Activated CD4-positive, alpha-beta T cell treated with anti-CD3 and anti-CD28 coated beads for 36 hours (primary cell): ENCODE measurements around the gene NSD2. TPM values are rescaled to one million over a fixed set of nuclear protein-coding genes. Genes with fewer than 3 reads are reported as not detected.
"Not testable (repeated sequence)": the region's sequence is repeated elsewhere in the genome, so short reads cannot be mapped to it uniquely, and the experiment has no call there.

ENCODE experiments used
- ATAC-seq: fragments of 200-7000 bp; cut with Tn5 transposase; one replicate; pipeline ENCODE4 v1.10.0; 2021; ENCODE audit warnings: mild to moderate bottlenecking, moderate library complexity
- CTCF ChIA-PET: fragments of 350-600 bp; sonication (Branson Sonifier 250); formaldehyde crosslinking; loops from one replicate; lab custom pipeline; 2021; ENCODE audit warnings: antibody characterized with exemption; lab: Charles Lee
- POLR2A ChIA-PET: fragments of 350-600 bp; sonication (Branson Sonifier 250); formaldehyde crosslinking; loops from one replicate; lab custom pipeline; 2021; ENCODE audit warnings: antibody characterized with exemption, inconsistent platforms; lab: Charles Lee
- DNase-seq: peaks from one replicate; pipeline ENCODE4 v3.0.0-alpha.2; 2020
- H3K27ac Mint-ChIP-seq: one replicate; pipeline ENCODE4 v1.8.0; 2021; ENCODE audit warnings: mixed read lengths
- H3K27me3 Mint-ChIP-seq: one replicate; pipeline ENCODE4 v1.8.0; 2021; ENCODE audit warnings: mixed read lengths
- H3K36me3 Mint-ChIP-seq: one replicate; pipeline ENCODE4 v1.8.0; 2021; ENCODE audit warnings: low read depth, mixed read lengths
- H3K4me1 Mint-ChIP-seq: one replicate; pipeline ENCODE4 v1.8.0; 2021; ENCODE audit warnings: mixed read lengths
- H3K4me3 Mint-ChIP-seq: one replicate; pipeline ENCODE4 v1.8.0; 2021; ENCODE audit warnings: mild to moderate bottlenecking, moderate library complexity, mixed read lengths
- H3K9me3 Mint-ChIP-seq: one replicate; pipeline ENCODE4 v1.8.0; 2021; ENCODE audit warnings: low read depth, mixed read lengths
- intact Hi-C, 2 experiments: fragments of 100-400 bp; cut with DNase I in 1 of 2; cut with micrococcal nuclease in 1 of 2; formaldehyde crosslinking; loops; one replicate each; pipeline versions ENCODE4 v1.14.2 to v1.15.1; 2022 to 2024; cut with DNase I, micrococcal nuclease
- total RNA-seq, 2 experiments: library from RNA; stranded (reverse); gene quantifications; one replicate each; pipeline ENCODE4 v1.2.3, GENCODE V29; 2021

The NSD2 gene
- total RNA-seq, 2 experiments from 2014 or later: 194 to 232 TPM

DNA sequence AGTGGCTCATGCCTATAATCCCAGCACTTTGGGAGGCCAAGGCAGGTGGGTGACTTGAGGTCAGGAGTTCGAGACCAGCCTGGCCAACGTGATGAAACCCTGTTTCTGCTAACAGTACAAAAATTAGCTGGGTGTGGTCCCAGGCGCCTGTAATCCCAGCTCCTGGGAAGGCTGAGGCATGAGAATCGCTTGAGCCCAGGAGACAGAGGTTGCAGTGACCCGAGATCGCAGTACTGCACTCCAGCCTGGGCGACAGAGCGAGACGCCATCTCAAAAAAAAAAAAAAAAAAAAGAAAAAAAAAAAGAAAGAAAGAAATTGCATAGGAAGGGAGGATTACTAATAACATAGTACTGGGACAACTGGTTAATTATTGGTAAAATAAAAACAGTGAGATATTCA, 40.1 kb downstream of the NSD2 start:
- H3K27me3 Mint-ChIP-seq, H3K9me3 Mint-ChIP-seq, H3K27ac Mint-ChIP-seq, DNase-seq, ATAC-seq, POLR2A ChIA-PET, H3K4me3 Mint-ChIP-seq, H3K4me1 Mint-ChIP-seq: not testable (repeated sequence)
- intact Hi-C loops: loop anchor here in 1 of 2 experiments (5.0 kb wide), 1 partner anchor 39 kb away; the partner anchor contains the start of gene NSD2
- CTCF ChIA-PET: interaction anchor here (0.6 to 3.8 kb wide), 4 partner anchors 12 to 96 kb away, joined by 3 to 29 read pairs (median 4); no protein-coding TSS in a partner anchor
- peaks cover 52% of the 10 kb centered on the region for H3K36me3 Mint-ChIP-seq

DNA sequence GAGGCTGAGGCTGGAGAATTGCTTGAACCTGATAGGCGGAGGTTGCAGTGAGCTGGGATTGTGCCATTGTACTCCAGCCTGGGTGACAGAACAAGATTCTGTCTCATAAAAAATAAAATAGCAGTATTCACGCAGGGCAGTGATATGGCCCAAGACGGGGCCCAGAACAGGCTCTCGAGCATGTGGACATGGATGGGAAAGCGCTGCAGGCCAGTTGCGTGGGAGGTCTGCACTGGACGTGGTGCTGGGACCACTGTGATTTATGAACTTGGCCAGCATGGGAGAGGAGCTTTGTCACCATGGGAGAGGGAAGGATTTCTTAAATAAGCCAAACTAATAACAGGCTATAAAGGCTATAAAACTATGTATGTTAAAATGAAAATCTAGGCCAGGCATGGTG, 51.6 kb downstream of the NSD2 start:
- DNase-seq (no peak), ATAC-seq (no peak)
- Mint-ChIP-seq H3K4me1 (no peaks in the 10 kb centered on the region), H3K27me3 (no peaks in the 10 kb centered on the region), H3K4me3 (no peak overlapping the region), H3K36me3 (peaks cover 41% of the 10 kb centered on the region), H3K27ac (no peak overlapping the region), H3K9me3 (no peaks in the 10 kb centered on the region)
- ChIA-PET POLR2A (no interaction called here), CTCF (interaction anchor here (0.7 to 1.6 kb wide), 3 partner anchors 14 to 23 kb away, joined by 3 to 5 read pairs (median 3); no protein-coding TSS in a partner anchor)
- intact Hi-C loops: no loop called here

DNA sequence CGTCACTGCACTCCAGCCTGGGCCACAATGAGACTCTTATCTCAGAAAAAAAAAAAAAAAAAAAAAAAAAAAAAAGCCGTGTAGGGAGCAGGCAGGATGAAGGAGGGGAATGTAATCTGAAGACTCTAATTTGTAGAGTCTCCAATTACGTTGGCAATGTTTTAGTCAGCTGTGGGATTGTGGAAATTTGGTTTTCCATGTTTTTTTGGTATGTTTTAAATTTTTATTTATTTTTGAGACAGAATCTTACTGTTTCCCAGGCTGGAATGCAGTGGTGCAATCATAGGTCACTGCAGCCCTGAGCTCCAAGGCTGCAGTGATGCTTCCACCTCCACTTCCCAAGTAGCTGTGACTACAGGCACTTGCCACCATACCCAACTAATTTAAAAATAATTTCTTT, 56.5 kb downstream of the NSD2 start:
- Mint-ChIP-seq H3K27me3 (no peaks in the 10 kb centered on the region), H3K4me3 (no peak overlapping the region), H3K36me3 (peaks cover 45% of the 10 kb centered on the region), H3K27ac (no peak overlapping the region), H3K9me3 (no peaks in the 10 kb centered on the region), H3K4me1 (no peaks in the 10 kb centered on the region)
- no peak for ATAC-seq
- POLR2A ChIA-PET: interaction anchor here (0.6 kb wide), 1 partner anchor 168 kb away, joined by 4 read pairs; no protein-coding TSS in a partner anchor
- CTCF ChIA-PET: interaction anchor here (1.1 to 1.2 kb wide), 2 partner anchors 11 to 28 kb away, joined by 3 to 4 read pairs; no protein-coding TSS in a partner anchor
- no peak for DNase-seq
- intact Hi-C loops: no loop called here

DNA sequence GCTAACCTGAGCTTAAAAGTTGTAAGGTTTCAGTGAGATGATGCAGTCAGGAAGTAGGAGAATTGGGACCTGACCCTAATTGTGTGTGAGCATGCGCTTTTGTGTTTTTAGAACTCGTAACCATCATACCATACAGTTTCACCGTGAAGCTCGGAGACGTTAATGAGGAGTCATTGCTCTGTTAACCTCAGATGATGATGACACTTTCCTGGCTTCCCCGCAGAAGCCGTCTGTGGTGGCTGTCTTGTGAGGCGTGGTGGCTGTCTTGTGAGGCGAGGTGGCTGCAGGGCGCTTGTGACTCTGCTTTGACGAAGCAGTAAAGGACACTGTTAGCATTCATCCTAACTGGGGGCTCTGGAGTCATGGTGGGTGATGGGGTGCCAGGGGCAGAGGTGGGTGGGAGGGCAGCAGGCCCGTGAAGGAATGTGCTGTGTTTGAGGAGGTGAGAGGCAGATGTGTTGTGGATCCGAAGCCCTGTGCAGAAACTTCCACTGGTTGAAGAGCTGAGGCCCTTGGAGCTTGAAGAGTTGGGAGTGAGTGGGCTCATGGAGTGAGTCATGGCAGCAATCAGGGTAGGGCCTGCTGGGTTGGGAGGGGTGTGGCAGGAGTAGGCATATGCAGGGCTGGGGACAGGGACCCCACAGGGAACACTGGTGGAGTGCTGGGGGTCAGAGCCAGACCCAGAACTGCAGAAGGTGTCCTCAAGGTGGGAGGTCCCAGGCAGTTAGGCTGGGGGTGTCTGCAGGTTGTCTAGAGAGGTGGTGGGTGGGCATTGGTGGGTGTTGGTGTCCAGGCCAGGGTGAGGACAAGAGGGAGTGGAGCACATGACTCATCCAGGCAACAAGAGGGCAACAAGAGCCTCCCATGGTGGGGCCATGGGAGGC, 57.4 kb downstream of the NSD2 start:
- Mint-ChIP-seq H3K9me3 (no peaks in the 10 kb centered on the region), H3K36me3 (peaks cover 41% of the 10 kb centered on the region), H3K4me3 (no peak overlapping the region), H3K27ac (peak overlapping the region; percentile 14), H3K27me3 (no peaks in the 10 kb centered on the region), H3K4me1 (no peaks in the 10 kb centered on the region)
- ChIA-PET POLR2A (no interaction called here), CTCF (interaction anchor here (1.2 kb wide), 1 partner anchor 29 kb away, joined by 3 read pairs; no protein-coding TSS in a partner anchor)
- intact Hi-C loops: no loop called here
- DNase-seq (no peak), ATAC-seq (peak; percentile 35)

DNA sequence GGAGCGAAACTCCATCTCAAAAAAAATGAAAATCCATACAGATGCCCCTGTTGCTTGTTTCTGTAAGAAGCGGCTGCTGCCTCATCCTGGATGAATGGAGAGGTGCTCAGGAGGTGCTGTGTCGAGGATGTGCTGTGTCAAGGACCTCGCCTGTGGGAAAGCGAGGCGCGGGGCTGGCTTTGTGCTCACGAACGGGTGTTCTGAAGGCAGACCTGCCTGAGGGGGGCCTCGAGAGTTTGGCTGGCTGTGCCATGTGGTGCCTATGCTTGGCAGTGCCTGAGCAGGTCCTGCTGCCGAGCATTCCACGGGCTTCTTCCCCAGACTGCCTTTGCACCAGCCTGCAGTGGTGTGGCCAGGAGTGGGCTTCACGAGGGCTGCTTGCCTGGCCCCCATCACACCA, 61.5 kb downstream of the NSD2 start:
- ChIA-PET CTCF (interaction anchor here (0.7 kb wide), 1 partner anchor 1817 kb away, joined by 3 read pairs; no protein-coding TSS in a partner anchor), POLR2A (no interaction called here)
- H3K9me3 Mint-ChIP-seq: no peaks in the 10 kb centered on the region
- intact Hi-C loops: no loop called here
- H3K4me1 Mint-ChIP-seq: no peaks in the 10 kb centered on the region
- no peaks in the 10 kb centered on the region for H3K27me3 Mint-ChIP-seq
- H3K4me3 Mint-ChIP-seq: no peak overlapping the region
- H3K36me3 Mint-ChIP-seq: peaks cover 44% of the 10 kb centered on the region
- no peak overlapping the region for H3K27ac Mint-ChIP-seq
- no peak for ATAC-seq
- DNase-seq: no peak

DNA sequence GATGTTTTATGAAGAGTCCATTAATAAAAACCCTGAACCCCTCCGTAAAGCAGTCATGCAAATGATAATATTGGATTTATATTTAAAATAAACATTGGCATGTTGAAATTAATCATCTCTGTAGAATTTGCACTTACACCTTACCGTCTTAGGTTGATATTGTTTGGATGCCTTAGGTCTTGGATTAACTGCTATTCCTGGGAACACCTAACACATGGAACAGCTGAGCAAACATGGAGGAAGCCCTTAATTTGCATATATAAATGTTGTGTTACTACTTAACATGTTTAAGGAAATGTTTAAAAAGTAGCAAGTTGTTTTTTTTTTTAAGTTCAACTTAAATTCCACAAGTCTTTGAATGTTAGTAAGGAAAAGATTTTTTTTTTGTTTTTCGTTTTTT, 62.5 kb downstream of the NSD2 start:
- Mint-ChIP-seq H3K36me3 (peaks cover 40% of the 10 kb centered on the region), H3K27me3 (no peaks in the 10 kb centered on the region), H3K4me1 (no peaks in the 10 kb centered on the region), H3K27ac (no peak overlapping the region), H3K9me3 (no peaks in the 10 kb centered on the region), H3K4me3 (no peak overlapping the region)
- intact Hi-C loops: no loop called here
- no peak for DNase-seq
- no peak for ATAC-seq
- ChIA-PET POLR2A (no interaction called here), CTCF (no interaction called here)

DNA sequence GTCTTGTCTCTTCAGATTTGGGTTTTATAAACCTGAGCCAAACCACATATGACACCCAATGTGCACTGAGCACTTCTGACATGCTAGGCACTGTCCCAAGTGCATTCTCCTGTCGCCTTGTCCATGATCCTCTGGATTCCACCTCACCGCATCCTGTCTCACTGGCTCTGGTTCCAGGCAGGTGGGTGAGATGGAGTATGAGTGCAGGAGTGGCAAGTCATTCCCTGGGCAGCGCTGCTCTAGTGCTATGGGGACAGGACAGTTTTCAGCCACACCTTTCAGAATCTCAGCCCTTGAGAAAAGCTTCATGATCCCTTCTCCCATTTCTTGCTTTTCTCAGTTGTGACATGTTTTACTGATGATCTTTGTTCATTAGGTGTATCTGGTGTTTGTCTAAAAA, 66.4 kb downstream of the NSD2 start:
- CTCF ChIA-PET: interaction anchor here (0.6 kb wide), 1 partner anchor 9 kb away, joined by 3 read pairs; no protein-coding TSS in a partner anchor

DNA sequence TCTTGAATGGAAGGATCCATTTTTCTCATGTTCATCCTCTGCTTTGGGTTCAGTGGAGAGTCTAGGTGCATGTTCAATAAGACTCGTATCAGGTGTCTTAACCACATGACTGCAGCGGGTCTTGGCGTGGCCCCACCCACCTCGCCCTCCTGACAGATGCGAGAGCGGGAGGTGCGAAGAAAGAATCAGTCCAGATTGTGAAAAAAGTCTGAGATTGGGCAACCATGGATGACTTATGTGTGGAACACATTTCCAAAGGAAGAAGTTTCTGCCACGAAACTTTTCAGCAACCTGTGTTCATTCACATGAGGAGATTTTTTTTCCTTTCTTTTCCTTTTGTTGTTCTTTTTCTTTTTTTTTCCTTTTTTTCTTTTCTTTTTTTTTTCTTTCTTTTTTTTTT, 66.8 kb downstream of the NSD2 start:
- POLR2A ChIA-PET: no interaction called here
- Mint-ChIP-seq H3K36me3 (peaks cover 46% of the 10 kb centered on the region), H3K4me3 (no peak overlapping the region), H3K4me1 (no peaks in the 10 kb centered on the region), H3K9me3 (no peaks in the 10 kb centered on the region), H3K27me3 (no peaks in the 10 kb centered on the region), H3K27ac (no peak overlapping the region)
- ATAC-seq: no peak
- DNase-seq: no peak
- CTCF ChIA-PET: interaction anchor here (0.6 kb wide), 1 partner anchor 8 kb away, joined by 3 read pairs; no protein-coding TSS in a partner anchor
- intact Hi-C loops: no loop called here

More for the DNA sequence above, 66.4 kb downstream of the NSD2 start:
- intact Hi-C loops: no loop called here
- peaks cover 44% of the 10 kb centered on the region for H3K36me3 Mint-ChIP-seq
- H3K4me3 Mint-ChIP-seq: no peak overlapping the region
- no peaks in the 10 kb centered on the region for H3K27me3 Mint-ChIP-seq
- no peaks in the 10 kb centered on the region for H3K4me1 Mint-ChIP-seq
- H3K27ac Mint-ChIP-seq: no peak overlapping the region
- no peak for DNase-seq
- no peak for ATAC-seq
- POLR2A ChIA-PET: interaction anchor here (0.7 kb wide), 1 partner anchor 20 kb away, joined by 3 read pairs; no protein-coding TSS in a partner anchor
- H3K9me3 Mint-ChIP-seq: no peaks in the 10 kb centered on the region

DNA sequence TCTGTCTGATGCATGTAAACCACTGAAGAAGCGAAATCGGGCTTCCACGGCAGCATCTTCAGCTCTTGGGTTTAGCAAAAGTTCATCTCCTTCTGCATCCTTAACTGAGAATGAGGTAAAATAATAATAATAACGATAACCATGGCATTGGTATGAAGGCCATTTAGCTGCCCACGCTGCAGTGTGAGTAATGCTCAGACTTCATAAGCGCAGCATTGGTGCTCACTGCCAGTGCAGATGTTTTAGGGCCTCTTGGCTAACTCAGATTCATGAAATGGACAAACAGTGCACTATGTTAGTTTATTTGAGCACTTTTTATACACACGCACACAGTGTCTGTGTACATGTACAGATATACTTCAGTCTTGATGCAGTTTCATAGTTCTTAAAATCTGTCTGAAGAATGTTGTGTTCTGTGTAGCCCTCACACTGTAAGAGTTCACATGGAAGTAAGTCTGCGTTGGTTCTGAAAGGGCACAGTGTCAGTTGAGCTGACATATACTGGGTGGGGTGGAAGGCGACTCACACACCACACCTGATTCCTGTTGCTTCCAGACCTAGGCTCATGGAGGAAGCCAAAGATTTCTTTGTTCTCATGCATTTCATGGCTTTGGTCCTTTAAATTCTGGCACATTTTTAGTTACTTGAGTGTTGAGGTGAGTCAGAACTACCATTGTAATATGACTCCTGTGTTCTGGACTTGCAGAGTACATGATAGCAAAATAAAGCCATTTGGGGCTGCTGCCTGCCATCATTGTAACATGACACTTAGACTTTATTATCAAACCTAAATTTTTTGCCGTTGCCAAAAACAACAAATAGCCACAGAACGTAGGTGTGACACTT, 68.7 kb downstream of the NSD2 start:
- Mint-ChIP-seq H3K27ac (no peak overlapping the region), H3K27me3 (no peaks in the 10 kb centered on the region), H3K36me3 (peaks cover 47% of the 10 kb centered on the region), H3K9me3 (no peaks in the 10 kb centered on the region), H3K4me1 (no peaks in the 10 kb centered on the region), H3K4me3 (no peak overlapping the region)
- DNase-seq (no peak), ATAC-seq (no peak)
- CTCF ChIA-PET: interaction anchor here (0.6 to 0.7 kb wide), 3 partner anchors 8 to 195 kb away, joined by 3 read pairs; no protein-coding TSS in a partner anchor
- POLR2A ChIA-PET: no interaction called here
- intact Hi-C loops: no loop called here

DNA sequence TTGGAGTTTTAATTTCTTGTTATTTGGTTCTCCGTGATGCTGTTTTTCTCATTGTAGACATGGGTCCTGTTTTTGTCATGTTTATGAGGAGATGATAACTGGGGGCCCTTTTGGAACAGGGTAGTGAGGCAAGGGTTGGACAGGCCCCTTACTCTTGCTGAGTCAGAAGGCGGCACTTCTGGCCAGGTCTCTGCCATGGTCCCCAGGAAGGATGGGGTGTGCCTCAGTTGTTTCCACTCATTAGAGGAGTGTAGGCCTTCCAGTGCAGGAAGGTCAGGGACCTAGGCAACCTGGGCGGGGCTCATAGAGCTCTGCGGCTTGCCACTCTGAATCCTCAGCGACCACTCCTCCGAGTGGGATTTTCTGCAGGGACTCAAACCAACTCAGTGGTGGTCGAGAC, 69.4 kb downstream of the NSD2 start:
- ChIA-PET POLR2A (no interaction called here), CTCF (interaction anchor here (0.6 to 0.7 kb wide), 2 partner anchors 8 to 9 kb away, joined by 3 read pairs; no protein-coding TSS in a partner anchor)
- ATAC-seq: no peak
- Mint-ChIP-seq H3K9me3 (no peaks in the 10 kb centered on the region), H3K27me3 (no peaks in the 10 kb centered on the region), H3K27ac (no peak overlapping the region), H3K4me3 (no peak overlapping the region), H3K4me1 (no peaks in the 10 kb centered on the region), H3K36me3 (peaks cover 47% of the 10 kb centered on the region)
- DNase-seq: no peak
- intact Hi-C loops: no loop called here

DNA sequence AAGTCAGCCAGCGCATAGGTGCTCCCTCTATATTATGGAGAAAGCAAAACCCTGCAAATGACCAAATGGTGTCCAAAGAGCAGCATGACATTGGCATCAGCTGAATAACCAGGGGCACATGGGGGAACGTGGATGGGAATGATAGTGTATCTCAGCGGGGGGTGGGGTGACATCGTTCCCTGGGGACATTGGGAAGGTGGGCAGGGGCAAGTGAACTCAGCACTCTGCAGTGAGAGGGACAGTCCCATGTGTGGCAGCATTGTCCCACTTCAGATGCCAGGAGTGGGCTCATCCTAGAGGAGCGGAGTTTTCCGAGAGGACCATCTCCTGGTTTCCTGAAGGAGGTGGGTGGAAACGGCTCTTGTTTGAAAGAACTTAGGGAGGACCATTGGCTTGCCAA, 72.7 kb downstream of the NSD2 start:
- no peak for ATAC-seq
- POLR2A ChIA-PET: no interaction called here
- H3K4me3 Mint-ChIP-seq: no peak overlapping the region
- no peaks in the 10 kb centered on the region for H3K27me3 Mint-ChIP-seq
- peaks cover 36% of the 10 kb centered on the region for H3K36me3 Mint-ChIP-seq
- intact Hi-C loops: no loop called here
- no peak overlapping the region for H3K27ac Mint-ChIP-seq
- H3K4me1 Mint-ChIP-seq: no peaks in the 10 kb centered on the region
- no peaks in the 10 kb centered on the region for H3K9me3 Mint-ChIP-seq
- CTCF ChIA-PET: no interaction called here
- DNase-seq: no peak
